Stimulated activated naive CD4-positive, alpha-beta T cell (primary cell): Measurements from ENCODE around the gene HRAS.

Experiments used
- DNase-seq, 6 experiments: peaks; one replicate each; lab custom pipeline; 2025; lab: John Stamatoyannopoulos, UW

The HRAS gene

DNA sequence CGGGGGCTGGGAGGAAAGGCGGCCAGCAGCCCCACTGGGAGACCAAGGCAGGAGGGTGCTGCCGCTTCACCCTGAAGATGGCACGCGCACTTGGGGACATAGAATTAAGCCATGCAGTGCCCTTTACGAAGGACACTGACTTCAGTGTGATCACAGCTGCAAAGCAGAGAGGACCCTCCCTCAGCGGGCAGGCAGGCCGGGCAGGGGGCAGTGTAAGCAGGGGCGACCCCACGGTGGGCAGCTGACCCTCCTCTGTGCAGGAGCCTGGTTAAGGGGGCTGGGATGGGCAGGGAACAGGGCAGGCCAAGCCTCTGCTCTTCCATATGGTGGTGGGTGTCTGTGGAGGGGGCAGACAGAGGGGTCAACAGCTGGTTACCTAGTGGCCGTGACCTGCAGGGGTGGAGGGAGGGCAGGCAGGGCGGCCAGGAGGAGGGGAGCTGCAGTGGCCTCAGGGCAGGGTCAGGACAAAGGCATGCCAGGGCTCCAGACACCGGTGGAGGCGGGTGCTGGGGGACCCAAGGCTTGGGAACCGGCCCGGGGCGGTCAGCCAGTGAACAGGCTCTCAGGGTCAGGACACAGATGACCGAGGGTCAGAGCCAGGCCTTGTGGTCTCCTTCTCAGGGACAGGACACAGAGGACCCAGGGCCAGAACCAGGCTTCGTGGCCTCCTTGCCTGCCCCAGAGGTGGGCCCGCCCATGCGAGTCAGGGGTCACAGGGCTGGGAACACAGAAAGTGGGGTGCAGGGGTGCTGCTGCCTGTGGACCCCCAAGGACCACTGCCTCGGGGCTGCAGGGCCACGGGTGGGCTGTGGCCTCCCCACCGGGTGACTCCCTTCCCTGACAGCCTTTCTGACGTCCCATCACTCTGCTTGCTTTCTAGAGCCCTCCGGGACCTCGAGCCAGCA lies 18.0 kb upstream of the HRAS start:
- DNase-seq: no peak

DNA sequence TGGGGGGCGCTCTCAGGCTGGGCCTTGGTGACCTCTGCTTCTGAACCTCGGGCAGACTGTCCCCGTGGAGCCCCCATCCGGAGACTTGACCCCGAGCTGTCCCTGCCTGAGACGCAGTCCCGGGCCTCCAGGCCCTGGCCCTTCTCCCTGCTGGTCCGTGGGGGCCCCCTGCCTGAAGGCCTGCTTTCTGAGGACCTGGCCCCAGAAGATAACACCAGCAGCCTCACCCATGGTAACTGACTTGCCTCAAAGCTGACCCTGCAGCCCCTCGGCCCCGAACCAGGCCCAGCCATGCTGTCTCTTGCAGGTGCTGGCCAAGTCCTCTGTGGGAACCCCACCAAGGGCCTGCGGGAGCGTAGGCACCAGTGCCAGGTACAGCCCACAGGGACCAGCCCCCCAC lies 16.2 kb upstream of the HRAS start:
- DNase-seq: no peak

DNA sequence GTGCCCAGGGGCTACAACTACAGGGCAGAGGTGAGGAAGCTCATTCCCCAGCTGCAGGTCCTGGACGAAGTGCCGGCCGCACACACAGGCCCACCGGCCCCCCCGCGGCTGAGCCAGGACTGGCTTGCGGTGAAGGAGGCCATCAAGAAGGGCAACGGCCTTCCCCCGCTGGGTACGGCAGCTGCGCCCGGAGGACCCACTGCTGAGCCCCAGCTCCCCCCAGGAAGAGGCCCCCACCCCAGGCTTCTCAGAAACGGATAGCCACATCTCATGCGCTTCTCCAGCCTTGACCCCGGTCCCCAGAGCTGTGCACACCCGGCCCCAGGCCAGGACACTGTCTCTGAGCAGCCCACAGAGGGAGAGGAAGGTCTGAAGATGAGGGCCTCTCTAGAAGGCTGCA lies 15.8 kb upstream of the HRAS start:
- DNase-seq: no peak

DNA sequence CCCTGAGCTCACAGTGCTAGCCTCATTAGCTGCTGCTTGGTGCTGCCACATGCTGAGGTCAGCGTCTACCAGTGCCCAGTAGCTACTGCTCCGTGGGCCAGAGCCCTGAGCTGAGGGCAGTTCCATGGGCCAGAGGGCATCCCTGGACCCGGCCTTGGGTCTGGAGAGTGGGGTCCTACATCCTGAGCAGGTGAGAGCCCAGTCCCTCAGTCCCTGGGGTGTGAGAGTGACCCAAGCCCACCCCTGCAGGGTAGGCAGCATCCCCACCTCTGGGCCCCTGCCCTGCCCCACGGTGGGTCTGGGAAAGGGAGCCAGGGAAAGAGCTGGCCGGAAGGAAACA lies 15.3 kb upstream of the HRAS start:
- no peak for DNase-seq

DNA sequence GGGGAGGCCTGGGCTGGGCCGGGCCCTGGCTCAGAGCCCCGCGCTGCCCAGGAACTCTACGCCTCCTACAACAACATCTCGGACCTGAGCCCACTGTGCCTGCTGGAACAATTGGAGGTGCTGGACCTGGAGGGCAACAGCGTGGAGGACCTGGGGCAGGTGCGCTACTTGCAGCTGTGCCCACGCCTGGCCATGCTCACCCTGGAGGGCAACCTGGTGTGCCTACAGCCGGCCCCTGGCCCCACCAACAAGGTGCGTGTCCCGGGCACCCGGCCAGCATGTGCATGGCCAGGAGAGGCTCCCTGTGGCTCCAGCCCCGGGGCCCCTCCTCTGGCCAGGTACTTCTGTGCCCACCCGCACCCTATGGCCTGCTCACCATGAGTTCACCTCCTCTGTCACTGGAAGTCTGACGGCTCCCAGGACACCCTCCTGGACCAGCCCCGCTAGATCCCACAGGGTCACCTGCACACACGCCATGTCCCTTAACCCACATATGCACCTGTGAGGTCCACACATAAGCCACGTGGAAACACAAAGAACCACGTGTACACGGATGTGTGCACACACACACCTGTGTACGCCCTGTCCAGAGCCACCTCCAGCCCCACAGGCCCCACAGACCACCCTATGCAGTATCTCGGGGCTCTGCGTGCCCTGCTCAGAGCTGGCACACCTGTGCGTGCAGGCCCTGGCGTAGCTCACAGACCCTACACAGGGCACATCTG lies 14.8 kb upstream of the HRAS start:
- DNase-seq: no peak

DNA sequence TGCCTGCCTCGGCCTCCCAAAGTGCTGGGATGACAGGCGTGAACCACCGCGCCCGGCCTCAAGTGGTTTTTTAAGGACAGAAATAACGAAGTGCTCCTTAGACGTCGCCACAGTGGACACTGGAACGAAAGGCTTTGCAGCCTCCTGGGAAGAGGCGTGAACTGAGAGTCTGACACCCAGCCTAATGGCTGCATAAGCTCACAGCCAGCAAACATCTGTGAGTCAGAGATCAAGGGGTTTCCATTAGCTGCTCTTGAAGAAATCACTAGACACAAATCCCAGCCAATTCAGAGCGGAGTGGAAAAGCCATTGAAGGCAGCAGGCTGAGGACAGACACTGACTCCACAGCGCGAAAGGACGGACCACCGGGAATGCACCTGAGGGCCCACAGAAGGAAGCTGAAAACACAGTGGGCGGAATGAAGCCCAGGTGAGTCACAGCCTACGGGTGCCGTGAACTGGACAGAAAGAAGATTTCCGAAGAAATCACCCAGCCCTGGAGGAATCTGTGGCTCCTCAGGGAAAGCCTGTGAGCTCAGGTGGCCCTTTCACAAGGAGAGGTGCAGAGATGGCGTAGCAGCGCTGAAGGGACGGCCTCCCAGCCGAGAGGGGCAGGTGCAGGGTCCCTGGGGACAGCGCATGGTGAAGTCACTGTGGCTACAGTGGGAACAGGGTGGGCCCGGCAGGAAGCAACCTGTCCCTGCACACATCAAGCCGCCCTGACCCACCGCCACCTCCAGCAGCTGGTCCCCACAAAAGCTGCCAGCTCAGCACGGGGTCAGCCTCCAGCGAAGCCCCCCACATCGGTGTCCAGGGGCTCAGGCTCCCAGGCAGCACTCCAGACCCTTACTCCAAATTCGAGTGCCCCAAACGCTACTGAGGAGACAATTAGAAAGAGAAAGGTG lies 13.6 kb upstream of the HRAS start:
- no peak for DNase-seq

DNA sequence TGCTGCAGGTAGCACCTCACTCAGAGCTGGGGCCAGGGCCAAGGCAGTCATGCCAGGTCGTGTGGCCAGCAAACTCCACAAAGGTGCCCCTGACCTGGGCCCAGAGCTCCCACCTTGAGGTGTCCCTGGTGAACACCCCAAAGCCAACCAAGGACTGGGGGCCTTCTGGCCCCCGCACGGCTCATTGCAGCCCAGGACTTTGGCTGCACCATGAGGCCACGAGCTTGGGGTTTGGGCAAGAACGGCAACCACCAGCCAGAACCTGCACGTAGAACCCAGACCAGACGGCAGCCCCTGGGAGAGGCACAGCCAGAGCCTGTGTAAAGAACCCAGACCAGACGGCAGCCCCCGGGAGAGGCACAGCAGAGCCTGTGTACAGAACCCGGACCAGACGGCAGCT lies 9.8 kb upstream of the HRAS start:
- DNase-seq: no peak

DNA sequence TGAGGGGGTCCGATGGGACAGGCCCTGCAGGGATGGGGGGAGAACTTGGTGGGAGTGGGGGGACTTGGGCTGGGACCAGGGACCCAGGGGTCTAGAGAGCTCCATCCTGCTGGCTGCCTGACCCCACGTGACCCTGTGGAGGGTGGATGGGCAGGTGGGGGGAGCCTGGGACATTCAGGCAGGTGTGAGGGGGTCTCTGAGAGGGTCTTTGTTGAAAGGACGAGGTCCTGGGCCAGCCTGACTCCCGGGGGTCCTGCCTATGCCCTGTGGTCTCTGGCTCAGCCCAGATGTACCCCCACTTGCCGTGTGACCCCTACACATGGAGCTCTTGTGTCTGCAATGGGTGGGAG lies 9.4 kb upstream of the HRAS start:
- DNase-seq: no peak

DNA sequence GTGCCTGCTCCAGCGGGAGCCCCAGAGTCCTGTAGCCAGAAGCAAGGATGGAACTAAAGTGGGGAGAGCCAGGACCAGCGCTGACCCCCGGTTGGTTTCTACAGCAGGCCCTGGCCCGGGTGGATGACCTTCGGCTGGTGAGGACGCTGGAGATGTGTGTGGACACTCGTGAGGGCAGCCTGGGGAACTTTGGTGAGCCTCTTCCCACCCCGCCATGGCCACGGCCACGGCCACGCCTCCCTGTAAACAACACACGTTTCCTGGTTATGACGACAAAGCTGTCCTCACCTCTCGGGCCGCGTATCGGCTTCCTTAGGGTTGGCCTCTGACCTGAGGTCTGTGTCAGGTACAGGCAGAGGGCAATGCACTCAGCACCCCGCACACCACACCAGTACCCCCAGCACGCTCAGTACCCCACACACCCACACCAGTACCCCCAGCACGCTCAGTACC lies 6.1 kb upstream of the HRAS start:
- no peak for DNase-seq

DNA sequence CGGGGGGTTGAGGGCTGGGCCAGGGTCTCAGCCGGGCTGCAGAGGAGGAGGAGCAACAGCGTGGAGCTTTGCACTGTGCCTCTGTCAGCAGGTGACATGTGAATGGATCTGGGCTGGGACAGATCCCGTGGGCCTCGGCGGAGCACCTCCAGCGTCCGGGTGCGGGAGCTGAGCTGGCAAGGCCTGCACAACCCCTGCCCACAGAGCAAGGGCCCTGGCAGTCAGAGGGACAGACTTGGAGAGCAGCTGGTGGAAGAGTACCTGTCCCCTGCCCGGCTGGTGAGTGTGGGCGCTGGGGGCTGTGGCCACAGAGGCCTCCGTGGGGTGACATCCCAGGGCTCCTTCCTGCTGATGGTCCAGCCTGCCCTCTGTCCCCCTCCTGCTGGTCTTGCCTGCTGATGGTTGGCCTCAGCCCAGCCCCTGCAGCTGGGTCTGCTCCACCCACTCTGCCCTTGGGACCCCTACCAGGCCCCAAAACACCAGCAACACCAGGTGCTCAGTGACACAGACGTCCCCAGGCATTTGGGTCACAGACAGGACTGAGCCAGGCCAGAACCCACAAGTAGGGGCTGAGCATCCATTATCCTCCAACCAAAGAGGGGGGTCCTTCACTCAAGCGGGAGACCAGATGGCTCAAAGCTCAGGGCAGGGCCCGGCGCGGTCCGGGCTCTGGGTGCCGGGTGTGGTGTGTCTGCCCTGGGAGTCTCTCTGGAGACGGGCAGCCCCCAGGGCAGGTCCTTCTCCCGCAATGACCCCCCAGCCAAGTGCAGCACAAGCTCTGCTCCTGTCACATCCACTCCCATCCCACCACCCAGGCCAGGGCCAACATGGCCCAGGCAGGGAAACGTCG lies 5.4 kb upstream of the HRAS start:
- DNase-seq: no peak

DNA sequence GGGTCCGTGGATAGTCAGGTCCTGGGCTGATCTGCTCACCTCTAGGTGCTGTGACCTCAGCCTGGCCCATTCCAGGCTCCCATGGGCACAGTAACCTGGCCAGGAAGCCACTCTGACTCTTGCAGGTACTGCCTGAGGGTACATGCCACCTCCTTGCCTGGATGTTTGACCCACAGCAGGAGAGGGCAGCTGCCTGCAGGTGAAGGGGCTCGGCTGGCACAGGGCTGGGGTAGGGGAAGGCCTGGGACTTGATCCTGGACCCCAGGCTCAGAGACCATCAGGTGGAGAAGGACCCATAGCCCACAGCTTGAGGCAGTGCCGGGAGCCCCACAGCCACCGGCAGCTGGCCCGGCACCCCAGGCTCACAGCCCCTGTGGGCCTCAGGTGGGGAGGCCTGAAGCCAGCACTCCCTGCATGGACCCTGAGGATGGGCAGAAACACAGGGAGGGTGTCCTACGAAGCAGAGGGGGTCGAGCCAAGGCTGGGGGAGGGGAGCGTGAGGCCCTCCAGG lies 4.7 kb upstream of the HRAS start:
- no peak for DNase-seq

DNA sequence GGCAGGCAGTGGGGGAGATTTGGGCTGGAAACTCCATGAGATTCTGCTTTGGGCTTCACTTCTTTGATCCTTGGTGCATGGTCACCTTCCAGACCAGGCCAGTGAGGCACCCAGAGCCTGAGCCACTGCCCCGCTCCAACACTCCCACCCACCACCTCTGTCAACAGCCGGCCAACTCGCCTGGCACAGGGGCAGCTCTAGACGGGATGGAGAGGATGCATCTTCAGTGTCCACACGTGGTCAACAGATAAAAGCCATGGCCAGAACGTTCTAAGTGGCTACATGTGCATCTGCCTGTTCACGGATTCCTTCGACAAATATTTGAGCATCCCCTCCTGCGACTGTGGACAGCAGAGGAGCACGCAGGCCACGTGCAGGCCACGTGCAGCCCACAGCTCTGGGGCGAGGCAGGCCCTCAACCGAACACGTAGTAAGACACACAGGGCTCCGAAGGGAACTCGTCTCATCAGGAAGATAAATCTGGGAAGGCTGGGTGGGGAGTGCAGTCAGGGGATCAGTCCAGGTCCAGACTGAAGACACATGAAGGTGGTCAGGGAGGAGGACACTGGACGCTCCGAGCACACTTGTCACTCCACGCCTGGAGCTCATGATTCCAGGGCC lies 3.2 kb upstream of the HRAS start:
- DNase-seq: no peak

DNA sequence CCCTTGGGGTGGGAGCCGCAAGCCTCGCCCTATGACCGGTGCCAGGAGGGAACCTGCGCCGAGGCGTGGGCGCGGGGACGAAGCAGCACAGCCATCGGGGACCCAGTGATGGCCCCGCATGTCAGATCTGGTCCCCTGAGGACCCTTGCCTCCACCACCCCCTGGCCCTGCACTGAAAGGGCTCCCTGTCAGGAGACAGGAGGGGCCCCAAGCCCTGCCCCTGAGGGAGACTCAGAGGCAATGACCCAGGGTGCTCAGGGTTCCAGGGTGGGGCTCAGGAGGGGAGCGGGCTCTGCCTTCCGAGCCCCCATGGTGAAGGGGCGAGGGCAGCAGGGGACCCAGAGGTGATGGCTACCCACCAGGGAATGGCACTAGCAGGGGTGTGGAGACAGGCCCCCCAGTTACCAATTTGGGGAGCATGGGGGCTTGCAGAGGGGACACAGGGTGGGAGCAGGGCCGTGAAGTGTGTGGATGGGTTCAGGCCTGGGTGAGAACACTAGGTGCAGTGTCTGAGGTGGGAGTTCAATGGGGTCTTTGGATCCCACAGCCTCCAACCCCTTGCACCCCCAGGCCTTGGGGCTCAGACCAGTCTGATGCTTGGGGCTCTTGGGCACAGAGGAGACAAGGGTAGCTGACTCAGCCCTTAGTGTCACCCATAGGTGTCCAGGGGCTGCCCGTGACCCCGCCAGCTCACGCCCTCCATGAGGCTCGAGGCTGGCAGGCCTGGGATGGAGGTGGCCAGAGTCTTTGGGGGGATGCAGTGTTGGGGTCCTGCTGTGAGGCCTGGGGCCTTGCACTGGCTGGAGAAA lies 2.5 kb upstream of the HRAS start:
- no peak for DNase-seq

DNA sequence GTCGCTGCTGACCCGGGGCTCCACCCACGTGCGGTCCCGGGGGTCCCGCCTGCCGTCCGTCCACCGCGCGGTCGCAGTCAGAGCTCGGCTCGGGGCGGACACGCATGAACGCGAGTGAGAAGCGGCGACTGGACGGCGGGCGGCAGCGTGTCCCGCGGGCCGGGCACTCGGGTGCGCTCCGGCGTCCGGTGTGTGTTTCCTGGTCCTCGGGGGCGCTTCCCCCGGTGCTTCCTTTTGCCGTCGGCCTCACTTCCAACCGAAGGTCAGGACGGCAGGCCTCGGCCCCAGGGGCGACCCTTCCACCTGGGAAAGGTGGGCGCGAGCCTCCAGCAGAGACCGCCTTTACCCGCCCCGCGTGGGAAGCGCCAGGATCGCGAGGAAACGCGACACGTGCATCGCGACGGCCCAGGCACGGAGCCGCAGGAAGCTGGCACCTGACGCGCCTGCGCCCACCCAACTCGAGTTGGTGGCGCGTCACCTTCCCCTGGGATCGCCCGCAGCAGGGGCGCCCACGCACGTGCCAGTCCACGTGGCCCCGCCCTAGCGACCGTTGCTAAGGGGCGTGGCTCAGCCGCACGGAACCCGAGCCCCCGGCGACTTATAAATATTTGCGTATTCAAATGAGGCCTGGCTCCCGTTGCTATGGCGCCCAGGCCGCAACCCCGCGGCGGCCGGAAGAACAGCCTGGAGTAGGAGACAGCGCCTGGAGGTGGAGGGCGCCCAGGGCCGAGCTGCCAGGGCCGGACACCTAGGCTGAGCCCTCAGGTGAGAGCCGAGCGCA lies 1.7 kb upstream of the HRAS start, which contains the start of gene LRRC56:
Gene LRRC56, plus strand, starts transcription at position 687 of the 781 bp plus-strand sequence. CDS start 3,158 bp downstream, outside the sequence.
- DNase-seq: peak; percentile 69 to 87 (median 76)

DNA sequence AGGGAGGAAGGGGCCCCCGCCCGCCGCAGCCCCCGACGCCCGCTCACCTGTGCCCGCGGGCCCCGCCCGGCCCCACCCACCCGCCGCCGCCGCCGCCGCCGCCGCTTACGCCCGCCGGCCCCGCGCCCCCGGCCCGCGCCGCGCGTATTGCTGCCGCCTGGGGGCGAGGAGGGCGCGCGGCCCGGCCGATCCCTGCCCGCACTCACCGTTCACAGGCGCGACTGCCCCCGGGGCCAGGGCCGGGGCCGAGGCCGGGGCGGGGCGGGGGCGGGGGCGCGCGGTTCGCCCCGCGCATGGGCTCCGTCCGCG lies 212 bp downstream of the HRAS start:
- DNase-seq: no peak

DNA sequence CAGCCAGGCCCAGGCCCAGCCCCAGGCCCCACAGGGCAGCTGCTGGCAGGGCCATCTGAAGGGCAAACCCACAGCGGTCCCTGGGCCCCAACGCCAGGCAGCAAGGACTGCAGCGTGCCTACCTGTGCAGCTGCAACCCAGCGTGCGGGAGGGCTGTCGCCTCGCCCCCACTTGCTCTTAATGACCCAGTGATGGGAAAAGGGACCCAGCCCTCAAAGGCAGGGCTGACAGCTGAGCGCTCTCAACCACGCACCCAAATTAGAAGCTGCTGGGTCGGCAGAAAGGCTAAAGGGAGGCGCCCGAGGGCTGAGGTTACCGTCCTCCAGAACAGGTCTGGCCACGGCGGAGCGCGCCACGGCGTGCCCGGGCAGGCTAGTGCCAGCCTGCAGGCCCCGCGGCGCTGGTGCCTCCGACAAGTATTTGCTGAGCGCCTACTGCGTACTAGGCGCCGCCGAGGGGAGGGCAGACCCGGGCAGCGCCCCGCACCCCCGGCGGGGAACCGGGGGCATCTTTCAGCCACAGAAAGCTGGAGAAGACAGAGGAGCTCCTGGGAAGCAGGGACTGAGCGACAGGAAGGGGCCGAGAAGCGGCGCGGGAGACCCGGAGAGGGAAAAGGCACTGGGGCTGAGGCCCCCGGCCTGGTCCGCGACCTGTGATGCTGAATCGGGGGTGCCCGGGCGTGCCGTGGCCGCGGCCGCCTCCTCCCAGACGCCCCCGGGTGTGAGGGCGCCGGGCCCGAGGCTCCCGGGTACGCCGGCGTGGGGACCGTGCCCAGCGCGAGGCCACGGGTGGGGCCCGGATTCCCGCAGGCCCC lies 773 bp downstream of the HRAS start:
- peak in 2 of 6 experiments; percentile 31 to 32 for DNase-seq

DNA sequence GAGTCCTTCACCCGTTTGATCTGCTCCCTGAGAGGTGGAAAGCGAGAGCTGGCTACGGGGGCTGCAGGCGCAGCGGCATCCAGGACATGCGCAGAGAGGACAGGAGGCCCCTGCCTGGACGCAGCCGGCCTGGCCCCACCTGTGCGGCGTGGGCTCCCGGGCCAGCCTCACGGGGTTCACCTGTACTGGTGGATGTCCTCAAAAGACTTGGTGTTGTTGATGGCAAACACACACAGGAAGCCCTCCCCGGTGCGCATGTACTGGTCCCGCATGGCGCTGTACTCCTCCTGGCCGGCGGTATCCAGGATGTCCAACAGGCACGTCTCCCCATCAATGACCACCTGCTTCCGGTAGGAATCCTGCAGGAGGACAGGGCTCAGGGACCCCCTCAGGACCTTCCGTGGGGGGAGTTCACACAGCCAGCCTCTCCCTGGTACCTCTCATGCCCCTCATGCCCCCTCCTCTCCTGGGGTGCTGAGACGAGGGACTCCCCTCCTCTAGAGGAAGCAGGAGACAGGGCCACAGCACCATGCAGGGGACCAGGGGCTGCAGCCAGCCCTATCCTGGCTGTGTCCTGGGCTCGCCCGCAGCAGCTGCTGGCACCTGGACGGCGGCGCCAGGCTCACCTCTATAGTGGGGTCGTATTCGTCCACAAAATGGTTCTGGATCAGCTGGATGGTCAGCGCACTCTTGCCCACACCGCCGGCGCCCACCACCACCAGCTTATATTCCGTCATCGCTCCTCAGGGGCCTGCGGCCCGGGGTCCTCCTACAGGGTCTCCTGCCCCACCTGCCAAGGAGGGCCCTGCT lies 1.6 kb downstream of the HRAS start:
- DNase-seq: no peak
